Measurements from ENCODE around the gene IRX4. TPM values are rescaled to one million over a fixed set of nuclear protein-coding genes. Genes with fewer than 3 reads are reported as not detected.

IRX4 gene
- total RNA-seq, 1 donor from 2014 or later: not detected

- Histone ChIP-seq H3K4me1 (no peaks in the 10 kb centered on the region), H3K27me3 (ENCODE audit: low read depth) (peaks cover 79% of the 10 kb centered on the region), H3K4me3 (no peak overlapping the region), H3K36me3 (no peaks in the 10 kb centered on the region), H3K27ac (no peak overlapping the region), H3K9me3 (no peaks in the 10 kb centered on the region)
- intact Hi-C loops (cut with DNase I): no loop called here
- ATAC-seq (no peak), DNase-seq (peak; percentile 36)
- no peak for TF ChIP-seq CTCF (IDR thresholded peaks at IDR 0.05)
Measured at GRCh38 chr5:1889321-1890065, 6.8 kb upstream of the IRX4 start.

GRCh38 chr5:1888541-1889251, 6.0 kb upstream of the IRX4 start:
- no peak for TF ChIP-seq CTCF (IDR thresholded peaks at IDR 0.05)
- H3K27me3 ChIP-seq (ENCODE audit: low read depth): peaks cover 82% of the 10 kb centered on the region
- DNase-seq (peak; percentile 30), ATAC-seq (no peak)
- no peaks in the 10 kb centered on the region for H3K36me3 ChIP-seq
- H3K27ac ChIP-seq: no peak overlapping the region
- no peaks in the 10 kb centered on the region for H3K9me3 ChIP-seq
- H3K4me3 ChIP-seq: no peak overlapping the region
- intact Hi-C loops (cut with DNase I): no loop called here
- peaks cover 8% of the 10 kb centered on the region for H3K4me1 ChIP-seq

- intact Hi-C loops (cut with DNase I): no loop called here
- DNase-seq (peak; percentile 30), ATAC-seq (no peak)
- no peak for TF ChIP-seq CTCF (IDR thresholded peaks at IDR 0.05)
- H3K27ac ChIP-seq: no peak overlapping the region
- H3K4me3 ChIP-seq: no peak overlapping the region
- H3K36me3 ChIP-seq: no peaks in the 10 kb centered on the region
- H3K9me3 ChIP-seq: no peaks in the 10 kb centered on the region
- peaks cover 87% of the 10 kb centered on the region for H3K27me3 ChIP-seq (ENCODE audit: low read depth)
- peaks cover 17% of the 10 kb centered on the region for H3K4me1 ChIP-seq
Measured at GRCh38 chr5:1887588-1888360, 5.0 kb upstream of the IRX4 start.

- intact Hi-C loops (cut with DNase I): no loop called here
- H3K27me3 ChIP-seq (ENCODE audit: low read depth): peaks cover 95% of the 10 kb centered on the region
- peaks cover 25% of the 10 kb centered on the region for H3K4me1 ChIP-seq
- no peaks in the 10 kb centered on the region for H3K36me3 ChIP-seq
- ATAC-seq (no peak), DNase-seq (peak; percentile 38)
- H3K27ac ChIP-seq: no peak overlapping the region
- H3K9me3 ChIP-seq: no peaks in the 10 kb centered on the region
- no peak overlapping the region for H3K4me3 ChIP-seq
- no peak for TF ChIP-seq CTCF (IDR thresholded peaks at IDR 0.05)
Measured at GRCh38 chr5:1886846-1887587, 4.3 kb upstream of the IRX4 start.
